22Rv1 (cell line): ENCODE results near the gene NDC80.

Experiments used
- ZFX ChIP-seq: fragments of 450-650 bp; IDR thresholded peaks from 2 replicates; pipeline ENCODE4 v1.6.1; 2017; ENCODE audit warnings: antibody characterized with exemption, borderline replicate concordance
- TF ChIP-seq, protein P1 (sequence below): fragments of 450-650 bp; IDR thresholded peaks from 2 replicates; pipeline ENCODE4 v1.5.1; 2017; ENCODE audit warnings: mild to moderate bottlenecking

DNA sequence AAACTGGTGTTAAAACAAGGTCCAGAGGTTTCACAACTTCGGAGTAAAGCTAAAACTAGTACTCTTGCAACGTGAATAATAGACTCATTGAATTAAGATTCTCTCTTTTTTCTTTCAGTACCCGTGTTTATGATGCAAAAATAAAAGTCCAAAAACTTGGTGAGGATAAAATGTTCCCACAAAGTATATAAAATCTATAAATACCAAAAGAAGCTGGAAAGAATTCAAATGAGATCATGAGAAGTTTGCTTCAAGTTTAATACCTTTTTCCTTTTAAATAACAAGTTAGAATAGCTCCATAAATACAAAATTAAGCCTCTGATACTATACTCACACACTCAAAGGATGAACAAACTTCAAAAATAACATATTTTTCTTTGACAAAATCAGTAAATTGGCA lies 34.1 kb upstream of the NDC80 start:
- TF ChIP-seq, protein P1, sequence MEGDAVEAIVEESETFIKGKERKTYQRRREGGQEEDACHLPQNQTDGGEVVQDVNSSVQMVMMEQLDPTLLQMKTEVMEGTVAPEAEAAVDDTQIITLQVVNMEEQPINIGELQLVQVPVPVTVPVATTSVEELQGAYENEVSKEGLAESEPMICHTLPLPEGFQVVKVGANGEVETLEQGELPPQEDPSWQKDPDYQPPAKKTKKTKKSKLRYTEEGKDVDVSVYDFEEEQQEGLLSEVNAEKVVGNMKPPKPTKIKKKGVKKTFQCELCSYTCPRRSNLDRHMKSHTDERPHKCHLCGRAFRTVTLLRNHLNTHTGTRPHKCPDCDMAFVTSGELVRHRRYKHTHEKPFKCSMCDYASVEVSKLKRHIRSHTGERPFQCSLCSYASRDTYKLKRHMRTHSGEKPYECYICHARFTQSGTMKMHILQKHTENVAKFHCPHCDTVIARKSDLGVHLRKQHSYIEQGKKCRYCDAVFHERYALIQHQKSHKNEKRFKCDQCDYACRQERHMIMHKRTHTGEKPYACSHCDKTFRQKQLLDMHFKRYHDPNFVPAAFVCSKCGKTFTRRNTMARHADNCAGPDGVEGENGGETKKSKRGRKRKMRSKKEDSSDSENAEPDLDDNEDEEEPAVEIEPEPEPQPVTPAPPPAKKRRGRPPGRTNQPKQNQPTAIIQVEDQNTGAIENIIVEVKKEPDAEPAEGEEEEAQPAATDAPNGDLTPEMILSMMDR: no peak
- TF ChIP-seq ZFX: no peak
